ENCODE data around the gene GMCL2. TPM values are rescaled to one million over a fixed set of nuclear protein-coding genes. Genes with fewer than 3 reads are reported as not detected.

GMCL2 gene
- total and polyA plus RNA-seq, 9 of the 15 experiments (the other 6 are each of a cell fraction or from before 2014, with no cell fraction given), result 0.04 TPM; not detected in 8

DNA sequence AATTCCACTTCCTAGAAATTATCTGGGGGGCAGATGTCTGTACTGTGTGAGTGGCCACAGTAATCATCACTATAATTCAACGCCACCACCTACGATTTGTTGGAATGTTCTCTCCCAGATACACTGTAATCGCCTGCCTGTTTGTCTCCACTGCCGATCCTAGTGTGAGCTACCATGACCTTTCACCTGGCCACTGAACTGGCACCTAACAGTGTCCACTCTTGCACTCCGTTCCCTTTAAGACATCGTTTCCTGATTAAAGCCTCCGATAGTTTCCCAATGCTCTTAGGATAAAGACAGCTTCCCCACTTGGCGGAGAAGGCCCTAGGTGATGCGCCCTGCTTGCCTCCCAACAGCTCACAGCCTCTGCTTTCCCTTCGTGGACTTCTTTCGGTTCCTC, 41.4 kb upstream of the GMCL2 start (continued):
- TF ChIP-seq, protein P1, sequence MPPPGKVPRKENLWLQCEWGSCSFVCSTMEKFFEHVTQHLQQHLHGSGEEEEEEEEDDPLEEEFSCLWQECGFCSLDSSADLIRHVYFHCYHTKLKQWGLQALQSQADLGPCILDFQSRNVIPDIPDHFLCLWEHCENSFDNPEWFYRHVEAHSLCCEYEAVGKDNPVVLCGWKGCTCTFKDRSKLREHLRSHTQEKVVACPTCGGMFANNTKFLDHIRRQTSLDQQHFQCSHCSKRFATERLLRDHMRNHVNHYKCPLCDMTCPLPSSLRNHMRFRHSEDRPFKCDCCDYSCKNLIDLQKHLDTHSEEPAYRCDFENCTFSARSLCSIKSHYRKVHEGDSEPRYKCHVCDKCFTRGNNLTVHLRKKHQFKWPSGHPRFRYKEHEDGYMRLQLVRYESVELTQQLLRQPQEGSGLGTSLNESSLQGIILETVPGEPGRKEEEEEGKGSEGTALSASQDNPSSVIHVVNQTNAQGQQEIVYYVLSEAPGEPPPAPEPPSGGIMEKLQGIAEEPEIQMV (tag; conservative IDR thresholded peaks at IDR 0.05; ENCODE audit: low read depth), result no peak
- no peak for TF ChIP-seq ZNF140 (CRISPR knock-in tag; IDR thresholded peaks at IDR 0.05)
- TF ChIP-seq NCOA6 (IDR thresholded peaks at IDR 0.05), result no peak

DNA sequence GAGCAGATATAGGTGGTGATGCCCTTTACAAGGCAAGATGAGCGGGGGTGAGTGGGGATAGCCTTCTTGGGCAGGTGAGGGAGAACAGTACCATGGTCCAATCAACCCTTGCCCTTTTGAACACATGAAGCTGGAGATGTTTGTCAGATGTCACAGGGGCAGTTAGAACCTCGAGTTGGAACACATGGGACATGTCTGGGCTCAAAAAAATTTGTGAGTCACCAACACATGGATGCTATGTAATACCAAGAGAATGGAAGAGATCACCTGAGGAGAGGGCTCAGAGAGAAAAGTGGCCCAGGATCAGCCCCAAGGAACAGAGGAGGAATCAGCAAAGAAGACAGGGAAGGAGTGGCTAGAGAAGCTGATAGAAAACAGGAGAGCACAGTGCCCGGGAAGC, 40.8 kb upstream of the GMCL2 start:
- peaks cover 77% of the 10 kb centered on the region for H3K36me3 ChIP-seq (ENCODE audit: control insufficient read depth, insufficient read depth, low read length)
- no peak for TF ChIP-seq NFATC3 (IDR thresholded peaks at IDR 0.05)
- TF ChIP-seq FIP1L1 (IDR thresholded peaks at IDR 0.05; ENCODE audit: low read depth, low read length, poor library complexity, severe bottlenecking), result no peak
- TF ChIP-seq NCOA1 (IDR thresholded peaks at IDR 0.05; ENCODE audit: low read depth), result no peak
- TF ChIP-seq RBM17 (IDR thresholded peaks at IDR 0.05; ENCODE audit: borderline replicate concordance, low read depth, low read length), result no peak
- no peak for TF ChIP-seq JUN (IDR thresholded peaks at IDR 0.05; ENCODE audit: borderline replicate concordance, low read depth, low read length)
- TF ChIP-seq JUN (CRISPR knock-in tag; IDR thresholded peaks at IDR 0.05; ENCODE audit: borderline replicate concordance), result no peak
- TF ChIP-seq ZNF589 (CRISPR knock-in tag; IDR thresholded peaks at IDR 0.05; ENCODE audit: low read depth), result no peak
- TF ChIP-seq TAF15 (IDR thresholded peaks at IDR 0.05; ENCODE audit: low read depth, low read length), result no peak
- TF ChIP-seq TOE1 (IDR thresholded peaks at IDR 0.05; ENCODE audit: borderline replicate concordance), result no peak
- TF ChIP-seq TOE1 (CRISPR knock-in tag; IDR thresholded peaks at IDR 0.05; ENCODE audit: borderline replicate concordance, low read depth), result no peak
- TF ChIP-seq, protein P2, sequence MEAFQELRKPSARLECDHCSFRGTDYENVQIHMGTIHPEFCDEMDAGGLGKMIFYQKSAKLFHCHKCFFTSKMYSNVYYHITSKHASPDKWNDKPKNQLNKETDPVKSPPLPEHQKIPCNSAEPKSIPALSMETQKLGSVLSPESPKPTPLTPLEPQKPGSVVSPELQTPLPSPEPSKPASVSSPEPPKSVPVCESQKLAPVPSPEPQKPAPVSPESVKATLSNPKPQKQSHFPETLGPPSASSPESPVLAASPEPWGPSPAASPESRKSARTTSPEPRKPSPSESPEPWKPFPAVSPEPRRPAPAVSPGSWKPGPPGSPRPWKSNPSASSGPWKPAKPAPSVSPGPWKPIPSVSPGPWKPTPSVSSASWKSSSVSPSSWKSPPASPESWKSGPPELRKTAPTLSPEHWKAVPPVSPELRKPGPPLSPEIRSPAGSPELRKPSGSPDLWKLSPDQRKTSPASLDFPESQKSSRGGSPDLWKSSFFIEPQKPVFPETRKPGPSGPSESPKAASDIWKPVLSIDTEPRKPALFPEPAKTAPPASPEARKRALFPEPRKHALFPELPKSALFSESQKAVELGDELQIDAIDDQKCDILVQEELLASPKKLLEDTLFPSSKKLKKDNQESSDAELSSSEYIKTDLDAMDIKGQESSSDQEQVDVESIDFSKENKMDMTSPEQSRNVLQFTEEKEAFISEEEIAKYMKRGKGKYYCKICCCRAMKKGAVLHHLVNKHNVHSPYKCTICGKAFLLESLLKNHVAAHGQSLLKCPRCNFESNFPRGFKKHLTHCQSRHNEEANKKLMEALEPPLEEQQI (IDR thresholded peaks at IDR 0.05), result no peak
- no peak for TF ChIP-seq ZNF668 (CRISPR knock-in tag; IDR thresholded peaks at IDR 0.05)
- TF ChIP-seq FOXP1 (CRISPR knock-in tag; IDR thresholded peaks at IDR 0.05), result no peak
- TF ChIP-seq ZNF551 (CRISPR knock-in tag; IDR thresholded peaks at IDR 0.05), result no peak
- no peak for TF ChIP-seq MECOM (CRISPR knock-in tag; IDR thresholded peaks at IDR 0.05)
- no peak for TF ChIP-seq SREBF1 (IDR thresholded peaks at IDR 0.05; ENCODE audit: borderline replicate concordance, low read depth, low read length)
- no peak for TF ChIP-seq SOX6 (IDR thresholded peaks at IDR 0.05)
- TF ChIP-seq NBN (IDR thresholded peaks at IDR 0.05; ENCODE audit: low read depth), result no peak

More for the DNA sequence above, 40.8 kb upstream of the GMCL2 start:
- H3K79me2 ChIP-seq (ENCODE audit: control insufficient read depth, insufficient read depth, low read length), result peaks cover 35% of the 10 kb centered on the region
- no TSS peak for BruUV-seq (replicated peaks)
- H2AFZ ChIP-seq (ENCODE audit: low read depth, low read length), result no peak overlapping the region
- 88% methylated on average over 3 of the region's 3 CpGs for WGBS (ENCODE audit: insufficient coverage, low coverage, missing lambda C conversion rate)
- ATAC-seq, result no peak
- in situ Hi-C loops (cut with MboI), result no loop called here
- no peak overlapping the region for H3K27ac ChIP-seq (ENCODE audit: extremely low read depth, low read depth, low read length)
- H3K4me1 ChIP-seq (replicated peaks in 1 of 2; ENCODE audit: control insufficient read depth in 2 of 2, insufficient read depth in 2 of 2, low read length in 2 of 2), result peaks cover 15 to 37% of the 10 kb centered on the region in 2 experiments; a peak in 4 of 5 replicates
- no peaks in the 10 kb centered on the region for H3K9me3 ChIP-seq (replicated peaks; ENCODE audit: control insufficient read depth, insufficient read depth, low read depth, low read length)
- H3K4me3 ChIP-seq, result no peak overlapping the region
- FAIRE-seq, result no peak
- peaks cover 3% of the 10 kb centered on the region; the same call in 1 of the 2 replicates for H4K20me1 ChIP-seq (replicated peaks; ENCODE audit: control insufficient read depth, insufficient read depth, low read length)
- no peak overlapping the region for H3K4me2 ChIP-seq (ENCODE audit: insufficient read depth, low read length)
- peaks cover 1% of the 10 kb centered on the region for H3K9me1 ChIP-seq (ENCODE audit: control insufficient read depth, insufficient read depth, low read length)
- H3K9ac ChIP-seq (ENCODE audit: insufficient read depth in 1 of 2, low read depth in 2 of 2, low read length in 2 of 2), result no peak overlapping the region; a peak in 1 of 4 replicates
- POLR2A ChIA-PET, result interaction anchor here (0.6 to 13.2 kb wide), 3 partner anchors 16 to 24 kb away, joined by 3 to 162 read pairs (median 13); partner anchors contain the start of gene HNRNPAB
- H3K27me3 ChIP-seq (ENCODE audit: control insufficient read depth in 2 of 2, insufficient read depth in 2 of 2, low read length in 2 of 2), result no peaks in the 10 kb centered on the region
- CTCF ChIA-PET (ENCODE audit: low intra/inter-chr PET ratio), result no interaction called here
- DNase-seq (ENCODE audit: extremely low read depth in 1 of 4, low spot score in 3 of 4), result no peak
- intact Hi-C loops (cut with micrococcal nuclease), result no loop called here

Data from K562 (cell line).